Measurements from ENCODE around the gene XRCC5.

GRCh38 chr2:216090369-216090786, 18.8 kb upstream of the XRCC5 start:
- TF ChIP-seq, protein P1, sequence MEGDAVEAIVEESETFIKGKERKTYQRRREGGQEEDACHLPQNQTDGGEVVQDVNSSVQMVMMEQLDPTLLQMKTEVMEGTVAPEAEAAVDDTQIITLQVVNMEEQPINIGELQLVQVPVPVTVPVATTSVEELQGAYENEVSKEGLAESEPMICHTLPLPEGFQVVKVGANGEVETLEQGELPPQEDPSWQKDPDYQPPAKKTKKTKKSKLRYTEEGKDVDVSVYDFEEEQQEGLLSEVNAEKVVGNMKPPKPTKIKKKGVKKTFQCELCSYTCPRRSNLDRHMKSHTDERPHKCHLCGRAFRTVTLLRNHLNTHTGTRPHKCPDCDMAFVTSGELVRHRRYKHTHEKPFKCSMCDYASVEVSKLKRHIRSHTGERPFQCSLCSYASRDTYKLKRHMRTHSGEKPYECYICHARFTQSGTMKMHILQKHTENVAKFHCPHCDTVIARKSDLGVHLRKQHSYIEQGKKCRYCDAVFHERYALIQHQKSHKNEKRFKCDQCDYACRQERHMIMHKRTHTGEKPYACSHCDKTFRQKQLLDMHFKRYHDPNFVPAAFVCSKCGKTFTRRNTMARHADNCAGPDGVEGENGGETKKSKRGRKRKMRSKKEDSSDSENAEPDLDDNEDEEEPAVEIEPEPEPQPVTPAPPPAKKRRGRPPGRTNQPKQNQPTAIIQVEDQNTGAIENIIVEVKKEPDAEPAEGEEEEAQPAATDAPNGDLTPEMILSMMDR (IDR thresholded peaks at IDR 0.05): no peak
- no peak for TF ChIP-seq POLR2A (IDR thresholded peaks at IDR 0.05)
